Activated CD4-positive, alpha-beta T cell treated with anti-CD3 and anti-CD28 coated beads, Interleukin-2, amount 10 ng/mL, durations not matched to agents 7 days and 5 days (primary cell): ENCODE data around the gene PLXND1. TPM values are rescaled to one million over a fixed set of nuclear protein-coding genes. Genes with fewer than 3 reads are reported as not detected.
"Not testable (repeated sequence)": the region's sequence is repeated elsewhere in the genome, so short reads cannot be mapped to it uniquely, and the experiment has no call there.

Experiments used
- CTCF ChIA-PET: fragments of 350-600 bp; sonication (Branson Sonifier 250); formaldehyde crosslinking; loops from one replicate; lab custom pipeline; 2021; ENCODE audit warnings: antibody characterized with exemption; lab: Charles Lee
- POLR2A ChIA-PET: fragments of 350-600 bp; sonication (Branson Sonifier 250); formaldehyde crosslinking; loops from one replicate; lab custom pipeline; 2021; ENCODE audit warnings: antibody characterized with exemption; lab: Charles Lee
- DNase-seq: peaks from one replicate; pipeline ENCODE4 v3.0.0-alpha.2; 2020
- H3K27ac Mint-ChIP-seq: one replicate; pipeline ENCODE4 v1.8.0; 2021; ENCODE audit warnings: mild to moderate bottlenecking, moderate library complexity, mixed read lengths
- H3K27me3 Mint-ChIP-seq: one replicate; pipeline ENCODE4 v1.8.0; 2021; ENCODE audit warnings: mixed read lengths
- H3K36me3 Mint-ChIP-seq: one replicate; pipeline ENCODE4 v1.8.0; 2021; ENCODE audit warnings: low read depth, mixed read lengths
- H3K4me1 Mint-ChIP-seq: one replicate; pipeline ENCODE4 v1.8.0; 2021; ENCODE audit warnings: mixed read lengths
- H3K4me3 Mint-ChIP-seq: one replicate; pipeline ENCODE4 v1.8.0; 2021; ENCODE audit warnings: mild to moderate bottlenecking, moderate library complexity, mixed read lengths
- H3K9me3 Mint-ChIP-seq: one replicate; pipeline ENCODE4 v1.8.0; 2021; ENCODE audit warnings: mixed read lengths
- total RNA-seq, 2 experiments: library from RNA; stranded (reverse); gene quantifications; one replicate each; pipeline ENCODE4 v1.2.3, GENCODE V29; 2021

The PLXND1 gene
- total RNA-seq, 2 experiments from 2014 or later = 1.2 to 1.4 TPM

DNA sequence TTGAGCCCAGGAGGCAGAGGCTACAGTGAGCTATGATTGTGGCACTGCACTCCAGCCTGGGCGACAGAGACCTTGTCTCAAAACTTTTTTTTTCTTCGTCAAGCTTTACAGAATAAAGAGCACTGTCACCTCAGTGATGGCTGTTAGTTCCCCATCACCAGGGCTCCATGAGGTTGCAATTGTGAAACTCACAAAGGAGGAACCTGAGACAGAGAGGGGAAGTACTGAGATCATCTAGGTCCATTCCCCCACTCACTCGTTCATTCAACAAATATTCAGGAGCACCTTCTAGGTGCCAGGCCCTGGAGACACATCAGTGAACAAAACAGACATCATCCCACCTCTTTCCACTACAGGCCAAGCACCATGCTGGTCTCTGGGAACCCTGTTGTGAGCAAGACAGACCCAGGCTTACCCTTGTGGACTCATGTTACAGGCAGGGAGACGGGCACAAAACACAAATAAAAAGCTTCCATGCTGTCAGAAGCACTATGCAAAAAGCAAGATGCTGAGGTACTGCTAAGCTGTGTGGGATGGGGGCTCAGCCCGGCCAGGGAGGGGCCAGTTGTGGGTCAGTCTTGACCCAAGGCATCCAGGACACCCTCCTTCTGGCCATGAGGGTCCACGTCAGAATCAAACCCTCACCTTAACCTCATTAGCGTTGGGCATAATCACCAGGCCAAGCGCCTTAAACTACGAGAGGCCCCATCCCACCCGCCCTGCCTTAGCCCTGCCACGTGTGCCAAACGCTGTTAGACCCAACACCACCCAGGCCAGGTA, 80.2 kb downstream of the PLXND1 start:
- no peaks in the 10 kb centered on the region for H3K4me1 Mint-ChIP-seq
- no peaks in the 10 kb centered on the region for H3K27me3 Mint-ChIP-seq
- H3K36me3 Mint-ChIP-seq = no peaks in the 10 kb centered on the region
- ChIA-PET POLR2A (no interaction called here), CTCF (interaction anchor here (1.6 to 3.0 kb wide), 2 partner anchors 12 to 13 kb away, joined by 6 read pairs; no protein-coding TSS in a partner anchor)
- H3K4me3 Mint-ChIP-seq = no peak overlapping the region
- no peaks in the 10 kb centered on the region for H3K9me3 Mint-ChIP-seq
- H3K27ac Mint-ChIP-seq = no peak overlapping the region
- no peak for DNase-seq

DNA sequence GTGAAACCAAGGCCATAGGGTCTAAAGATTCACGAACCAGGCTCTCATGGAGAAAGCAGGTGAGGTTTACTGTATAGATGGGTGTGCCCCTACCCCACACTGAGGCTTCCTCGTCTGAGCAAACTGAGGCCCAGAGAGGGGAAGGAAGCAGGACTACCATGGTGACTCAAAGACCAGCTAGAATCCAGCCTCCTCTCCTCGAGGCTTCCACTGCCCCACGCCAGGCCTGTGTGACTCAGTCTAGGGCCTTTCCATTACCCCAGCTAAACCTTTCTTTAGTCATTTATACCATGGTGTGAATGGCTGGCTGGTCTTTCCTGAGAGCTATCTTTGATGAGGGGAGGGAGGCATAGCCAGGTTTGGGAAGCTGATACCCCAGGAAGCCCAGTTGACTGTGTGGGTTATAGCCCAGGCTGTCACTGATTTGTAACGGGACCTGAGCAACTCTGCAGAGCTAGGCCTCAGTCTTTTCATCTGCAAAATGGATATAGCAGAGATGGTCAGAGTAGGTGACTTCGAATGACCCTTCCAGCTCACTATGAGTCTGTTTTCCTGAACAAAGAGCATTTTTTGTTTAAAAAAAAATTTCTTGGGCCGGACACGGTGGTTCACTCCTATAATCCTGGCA, 81.0 kb downstream of the PLXND1 start:
- ChIA-PET CTCF (interaction anchor here (1.6 to 3.0 kb wide), 2 partner anchors 11 to 14 kb away, joined by 6 read pairs; no protein-coding TSS in a partner anchor), POLR2A (no interaction called here)
- Mint-ChIP-seq H3K27me3 (no peaks in the 10 kb centered on the region), H3K27ac (no peak overlapping the region), H3K4me3 (no peak overlapping the region), H3K4me1 (no peaks in the 10 kb centered on the region), H3K9me3 (no peaks in the 10 kb centered on the region), H3K36me3 (no peaks in the 10 kb centered on the region)
- DNase-seq = no peak

- no peaks in the 10 kb centered on the region for H3K27me3 Mint-ChIP-seq
- DNase-seq = no peak
- no peaks in the 10 kb centered on the region for H3K9me3 Mint-ChIP-seq
- POLR2A ChIA-PET = no interaction called here
- no peaks in the 10 kb centered on the region for H3K36me3 Mint-ChIP-seq
- H3K27ac Mint-ChIP-seq = no peak overlapping the region
- H3K4me1 Mint-ChIP-seq = no peaks in the 10 kb centered on the region
- no peak overlapping the region for H3K4me3 Mint-ChIP-seq
- CTCF ChIA-PET = interaction anchor here (1.0 to 1.7 kb wide), 2 partner anchors 9 to 11 kb away, joined by 4 read pairs; no protein-coding TSS in a partner anchor
Observed at GRCh38 chr3:129524081-129524480, 82.4 kb downstream of the PLXND1 start.

GRCh38 chr3:129522953-129523352, 83.5 kb downstream of the PLXND1 start:
- DNase-seq = no peak
- Mint-ChIP-seq H3K4me3 (no peak overlapping the region), H3K27me3 (no peaks in the 10 kb centered on the region), H3K4me1 (no peaks in the 10 kb centered on the region), H3K36me3 (no peaks in the 10 kb centered on the region), H3K27ac (no peak overlapping the region), H3K9me3 (no peaks in the 10 kb centered on the region)
- ChIA-PET CTCF (interaction anchor here (1.7 to 2.0 kb wide), 3 partner anchors 12 to 34 kb away, joined by 4 to 5 read pairs (median 4); partner anchors contain the start of gene H1-8), POLR2A (no interaction called here)

GRCh38 chr3:129521611-129522010, 84.9 kb downstream of the PLXND1 start:
- CTCF ChIA-PET = interaction anchor here (0.6 to 2.0 kb wide), 3 partner anchors 21 to 276 kb away, joined by 4 to 5 read pairs (median 4); partner anchors contain the start of gene H1-8
- Mint-ChIP-seq H3K4me1 (no peaks in the 10 kb centered on the region), H3K9me3 (no peaks in the 10 kb centered on the region), H3K36me3 (no peaks in the 10 kb centered on the region), H3K27ac (no peak overlapping the region), H3K27me3 (no peaks in the 10 kb centered on the region), H3K4me3 (no peak overlapping the region)
- DNase-seq = no peak
- POLR2A ChIA-PET = no interaction called here

- Mint-ChIP-seq H3K9me3 (no peaks in the 10 kb centered on the region), H3K27me3 (no peaks in the 10 kb centered on the region), H3K4me3 (no peak overlapping the region), H3K27ac (no peak overlapping the region), H3K36me3 (no peaks in the 10 kb centered on the region), H3K4me1 (no peaks in the 10 kb centered on the region)
- no peak for DNase-seq
- ChIA-PET POLR2A (no interaction called here), CTCF (interaction anchor here (1.7 to 2.0 kb wide), 2 partner anchors 22 to 36 kb away, joined by 4 to 5 read pairs; partner anchors contain the start of gene H1-8)
Observed at GRCh38 chr3:129520960-129521359, 85.5 kb downstream of the PLXND1 start.

DNA sequence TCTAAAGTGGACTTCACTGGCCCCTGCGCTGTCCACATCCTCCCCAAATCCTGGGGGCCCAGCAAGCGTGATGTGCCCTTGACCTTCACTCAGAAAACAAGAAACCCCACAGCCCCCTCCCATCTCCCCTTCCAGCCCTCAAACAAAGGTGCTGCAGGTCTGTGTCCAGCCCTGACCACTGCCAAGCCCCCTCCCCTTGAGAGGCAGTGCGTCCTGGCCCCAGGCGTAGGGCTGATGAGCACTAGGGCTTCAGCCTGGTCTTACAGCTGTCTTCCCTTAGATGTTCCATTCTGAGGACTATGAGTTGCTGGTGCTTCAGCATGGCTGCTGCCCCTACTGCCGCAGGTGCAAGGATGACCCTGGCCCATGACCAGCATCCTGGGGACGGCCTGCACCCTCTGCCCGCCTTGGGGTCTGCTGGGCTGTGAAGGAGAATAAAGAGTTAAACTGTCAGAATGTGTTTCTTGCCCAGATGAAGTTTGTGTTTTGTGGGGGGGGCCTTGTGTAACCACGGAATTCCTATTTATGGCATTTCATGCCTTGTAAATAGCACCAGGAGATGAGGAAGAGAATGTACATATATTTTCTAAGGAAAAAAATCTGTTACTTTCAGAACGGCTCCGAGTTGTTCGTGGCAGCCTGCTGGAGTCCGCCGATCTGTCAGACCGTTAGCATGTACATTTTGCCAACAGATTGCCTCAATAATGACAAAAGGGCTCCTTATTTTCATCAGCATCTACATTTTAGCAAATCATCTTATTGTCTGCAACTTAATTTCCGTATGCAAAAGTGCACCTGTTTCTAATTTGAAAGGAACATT, 86.4 kb downstream of the PLXND1 start:
- H3K36me3 Mint-ChIP-seq = no peaks in the 10 kb centered on the region
- H3K27ac Mint-ChIP-seq = no peak overlapping the region
- no peak overlapping the region for H3K4me3 Mint-ChIP-seq
- CTCF ChIA-PET = no interaction called here
- no peaks in the 10 kb centered on the region for H3K27me3 Mint-ChIP-seq
- POLR2A ChIA-PET = no interaction called here
- H3K9me3 Mint-ChIP-seq = no peaks in the 10 kb centered on the region
- H3K4me1 Mint-ChIP-seq = no peaks in the 10 kb centered on the region
- no peak for DNase-seq

GRCh38 chr3:129519449-129519848, 87.0 kb downstream of the PLXND1 start:
- CTCF ChIA-PET = no interaction called here
- H3K9me3 Mint-ChIP-seq = no peaks in the 10 kb centered on the region
- no peak overlapping the region for H3K27ac Mint-ChIP-seq
- no peaks in the 10 kb centered on the region for H3K36me3 Mint-ChIP-seq
- DNase-seq = no peak
- POLR2A ChIA-PET = no interaction called here
- no peaks in the 10 kb centered on the region for H3K4me1 Mint-ChIP-seq
- no peak overlapping the region for H3K4me3 Mint-ChIP-seq
- no peaks in the 10 kb centered on the region for H3K27me3 Mint-ChIP-seq

GRCh38 chr3:129518581-129518980, 87.9 kb downstream of the PLXND1 start:
- CTCF ChIA-PET = no interaction called here
- no peak for DNase-seq

GRCh38 chr3:129518038-129518561, 88.4 kb downstream of the PLXND1 start:
- Mint-ChIP-seq H3K27ac (no peak overlapping the region), H3K27me3 (no peaks in the 10 kb centered on the region), H3K4me1 (no peaks in the 10 kb centered on the region), H3K36me3 (no peaks in the 10 kb centered on the region), H3K9me3 (no peaks in the 10 kb centered on the region), H3K4me3 (no peak overlapping the region)
- POLR2A ChIA-PET = no interaction called here
- no peak for DNase-seq
- CTCF ChIA-PET = interaction anchor here (1.0 kb wide), 1 partner anchor 25 kb away, joined by 3 read pairs; no protein-coding TSS in a partner anchor

More at GRCh38 chr3:129518581-129518980, 87.9 kb downstream of the PLXND1 start:
- H3K4me1 Mint-ChIP-seq = no peaks in the 10 kb centered on the region
- no peak overlapping the region for H3K4me3 Mint-ChIP-seq
- no peaks in the 10 kb centered on the region for H3K36me3 Mint-ChIP-seq
- H3K9me3 Mint-ChIP-seq = no peaks in the 10 kb centered on the region
- POLR2A ChIA-PET = no interaction called here
- H3K27me3 Mint-ChIP-seq = no peaks in the 10 kb centered on the region
- no peak overlapping the region for H3K27ac Mint-ChIP-seq

DNA sequence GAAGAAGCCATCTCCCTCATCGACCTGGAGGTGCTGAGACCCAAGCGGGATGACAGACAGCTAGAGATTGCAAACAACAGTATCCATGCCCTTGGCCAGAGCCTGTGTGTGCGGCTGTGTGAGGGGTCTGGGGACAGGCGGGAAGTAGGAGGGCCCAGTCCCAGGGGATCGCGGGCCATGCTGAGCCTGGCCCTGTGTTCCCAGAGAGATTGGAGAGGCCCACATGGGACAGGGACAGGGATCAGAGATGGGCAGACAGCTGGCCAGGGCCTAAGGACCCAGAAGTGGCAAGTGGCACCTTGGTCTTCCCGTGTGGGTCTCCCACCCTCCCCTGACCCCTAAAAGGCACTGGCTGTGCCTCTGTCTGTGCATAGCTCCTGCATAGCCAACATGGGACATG, 89.0 kb downstream of the PLXND1 start:
- Mint-ChIP-seq H3K4me3 (no peak overlapping the region), H3K36me3 (no peaks in the 10 kb centered on the region)

GRCh38 chr3:129515821-129516432, 90.5 kb downstream of the PLXND1 start:
- CTCF ChIA-PET, POLR2A ChIA-PET, H3K27me3 Mint-ChIP-seq, H3K27ac Mint-ChIP-seq, H3K36me3 Mint-ChIP-seq, H3K4me1 Mint-ChIP-seq, DNase-seq, H3K4me3 Mint-ChIP-seq, H3K9me3 Mint-ChIP-seq: not testable (repeated sequence)

More for the DNA sequence above, 89.0 kb downstream of the PLXND1 start:
- no peaks in the 10 kb centered on the region for H3K27me3 Mint-ChIP-seq
- H3K9me3 Mint-ChIP-seq = no peaks in the 10 kb centered on the region
- no peaks in the 10 kb centered on the region for H3K4me1 Mint-ChIP-seq
- DNase-seq = no peak
- no peak overlapping the region for H3K27ac Mint-ChIP-seq
- ChIA-PET POLR2A (no interaction called here), CTCF (interaction anchor here (1.0 kb wide), 1 partner anchor 24 kb away, joined by 3 read pairs; no protein-coding TSS in a partner anchor)
